Measurements from ENCODE around the gene MACROD2.

- TF ChIP-seq EZH2phosphoT487 (conservative IDR thresholded peaks at IDR 0.05; ENCODE audit: low read length) = no peak
- peak; percentile 25 for TF ChIP-seq CTCF (IDR thresholded peaks at IDR 0.05; ENCODE audit: insufficient read depth, low read length, poor library complexity, severe bottlenecking)
Observed at GRCh38 chr20:15236812-15237211, 1241.5 kb downstream of the MACROD2 start.
